KBM-7 (cell line): ENCODE measurements around the gene DNM2.
"Not testable (repeated sequence)": the region's sequence is repeated elsewhere in the genome, so short reads cannot be mapped to it uniquely, and the experiment has no call there.

ENCODE experiments used
- DNase-seq: peaks from one replicate; pipeline ENCODE4 v3.0.0-alpha.2; 2015
- in situ Hi-C: fragments of 300-500 bp; cut with MboI; formaldehyde crosslinking; loops from 2 replicates; pipeline ENCODE4 v1.14.3; 2020; ENCODE audit warnings: low sequenced_read_pairs, low pct_unique_long_range_greater_than_20kb, mixed read lengths

Gene DNM2

DNA sequence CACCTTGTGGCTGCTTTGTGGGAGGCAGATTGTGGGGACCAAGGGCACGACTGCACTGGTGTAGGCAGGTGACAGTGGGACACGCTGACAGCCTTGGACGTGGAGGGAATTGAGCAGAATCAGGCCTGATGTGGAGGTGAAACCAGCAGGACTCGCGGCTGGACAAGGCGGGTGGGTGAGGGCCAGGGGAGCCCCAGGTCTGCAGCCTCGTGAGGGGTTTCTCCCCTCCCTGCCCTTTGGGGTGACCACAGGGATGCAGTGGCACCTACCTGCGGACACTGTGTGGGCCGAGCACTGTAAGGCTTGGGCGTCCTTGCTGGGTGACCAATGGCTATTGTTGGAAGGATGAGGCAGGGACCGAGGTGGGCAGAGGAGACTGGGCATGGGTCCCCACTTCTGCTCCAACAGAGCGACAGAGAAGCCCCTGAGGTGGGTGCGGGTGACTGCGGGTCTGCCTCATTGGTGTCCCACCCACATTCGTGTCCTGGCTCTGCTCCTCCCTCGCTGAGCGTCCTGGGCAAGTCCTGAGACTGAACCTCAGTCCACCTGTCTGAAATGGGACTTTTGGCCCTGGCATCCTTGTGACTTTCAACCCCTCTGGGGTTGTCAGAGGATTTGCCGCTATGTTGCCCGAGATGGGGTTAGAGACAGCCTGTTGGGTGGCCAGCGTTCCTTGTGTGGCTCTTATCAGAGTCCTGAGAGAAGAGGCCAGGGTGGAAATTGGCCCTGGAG is 30.5 kb downstream of the DNM2 start:
- in situ Hi-C loops: no loop called here
- no peak for DNase-seq

DNA sequence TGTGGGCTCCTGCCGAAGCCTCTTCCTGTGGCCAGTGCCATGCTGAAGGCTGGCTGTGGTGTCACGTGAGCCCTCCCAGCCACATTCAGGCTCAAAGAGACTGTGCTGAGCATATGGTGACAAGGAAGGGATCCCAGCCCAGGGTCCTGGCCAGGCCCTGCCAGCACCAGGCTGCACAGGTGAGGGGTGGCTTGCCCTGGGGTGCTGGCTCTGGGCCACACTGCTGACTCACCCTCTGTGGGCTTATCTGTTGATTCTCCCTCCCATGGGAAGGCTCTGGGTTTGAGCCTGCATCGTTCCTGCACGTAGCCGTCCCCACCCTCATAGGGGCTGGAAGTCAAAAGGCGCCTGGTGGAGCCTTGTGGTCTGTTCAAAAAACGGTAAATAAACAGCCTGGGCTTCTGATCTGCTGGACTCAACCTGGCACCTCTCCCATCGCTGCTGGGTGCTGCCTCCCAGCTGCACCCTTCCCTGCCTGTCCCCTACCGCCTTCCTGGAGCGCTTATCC is 31.1 kb downstream of the DNM2 start:
- DNase-seq: no peak
- in situ Hi-C loops: no loop called here

DNA sequence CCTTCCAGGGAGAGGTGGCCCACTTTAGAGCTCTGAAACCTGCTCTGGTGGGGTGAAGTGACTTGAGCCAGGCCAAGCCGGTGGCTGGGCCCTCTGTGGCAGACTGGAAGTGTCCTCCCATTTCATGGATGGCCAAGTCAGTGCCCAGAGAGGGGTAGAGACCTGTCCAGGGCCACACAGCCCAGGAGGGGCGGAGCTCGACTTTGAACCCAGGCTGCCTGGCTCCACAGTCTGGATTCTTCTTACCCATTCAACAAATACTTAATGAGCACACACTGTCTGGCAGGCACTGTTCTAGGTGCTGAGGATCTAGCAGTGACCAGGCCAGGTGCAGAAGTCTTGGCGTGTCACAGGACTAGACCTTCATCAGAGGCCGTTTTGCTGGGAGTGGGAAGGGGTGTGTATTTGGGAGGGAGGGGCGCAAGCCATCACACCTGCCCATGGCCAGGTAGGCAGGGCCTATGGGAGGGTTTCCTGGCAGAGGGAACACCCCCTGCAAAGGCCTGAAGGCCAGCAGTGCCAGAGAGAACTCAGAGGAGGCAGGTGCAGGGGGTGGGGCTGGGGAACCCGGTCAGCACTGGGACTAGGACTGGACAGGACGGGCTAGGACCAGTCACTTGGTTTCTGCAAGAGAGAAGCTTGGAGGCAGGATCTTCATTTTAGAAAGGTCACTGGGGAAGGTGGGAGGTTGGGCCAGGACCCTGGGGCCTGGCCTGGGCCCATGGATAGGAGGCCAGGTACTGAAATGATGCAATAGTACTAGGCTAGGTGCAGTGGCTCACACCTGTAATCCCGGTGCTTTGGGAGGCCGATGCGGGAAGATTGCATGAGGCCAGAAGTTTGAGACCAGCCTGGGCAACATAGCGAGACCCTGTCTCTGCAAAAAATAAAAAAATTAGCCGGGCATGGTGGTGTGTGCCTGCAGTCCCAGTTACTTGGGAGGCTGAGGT is 31.8 kb downstream of the DNM2 start:
- in situ Hi-C loops: no loop called here
- no peak for DNase-seq

DNA sequence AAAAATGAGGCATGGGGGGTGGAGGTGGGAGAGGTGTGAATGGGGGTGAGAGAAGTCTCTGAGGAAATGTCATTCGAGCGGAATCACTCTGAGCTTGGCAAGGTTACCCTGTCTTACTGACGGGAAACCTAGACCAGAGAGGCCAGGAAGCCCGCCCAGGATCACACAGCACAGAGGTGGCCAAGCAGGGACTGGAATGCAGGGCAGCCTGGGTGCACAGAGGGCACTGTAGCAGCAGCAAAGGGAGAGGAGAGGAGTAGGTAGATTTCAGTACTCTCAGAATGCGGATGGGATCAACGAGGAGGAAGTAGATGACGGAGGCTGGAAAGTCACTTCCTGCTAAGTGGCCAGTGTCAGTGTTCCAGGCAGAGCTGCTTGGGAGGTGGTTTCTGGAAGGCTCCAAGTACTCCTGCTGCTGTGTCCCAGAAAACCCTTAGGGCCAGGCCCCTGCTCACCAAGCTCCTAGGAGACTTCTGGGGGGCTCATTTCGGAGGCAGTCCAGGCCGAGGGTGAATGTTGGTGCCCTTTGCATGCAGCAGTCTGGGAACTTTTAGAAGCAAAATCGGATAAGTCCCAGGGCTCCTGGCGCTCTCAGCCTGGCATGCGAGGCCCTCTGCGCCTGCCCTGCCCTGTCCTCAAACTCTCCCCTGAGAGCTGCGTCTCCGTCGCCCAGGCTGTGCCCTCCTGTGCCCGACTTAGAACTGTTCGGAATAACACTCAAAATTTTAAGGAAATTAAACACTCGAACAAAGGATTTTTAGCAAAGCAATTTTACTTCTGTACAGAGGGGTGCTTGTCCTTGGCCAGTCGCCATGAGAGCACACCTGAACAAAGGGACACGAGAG is 33.5 kb downstream of the DNM2 start:
- DNase-seq: peak; percentile 53
- in situ Hi-C loops: no loop called here

DNA sequence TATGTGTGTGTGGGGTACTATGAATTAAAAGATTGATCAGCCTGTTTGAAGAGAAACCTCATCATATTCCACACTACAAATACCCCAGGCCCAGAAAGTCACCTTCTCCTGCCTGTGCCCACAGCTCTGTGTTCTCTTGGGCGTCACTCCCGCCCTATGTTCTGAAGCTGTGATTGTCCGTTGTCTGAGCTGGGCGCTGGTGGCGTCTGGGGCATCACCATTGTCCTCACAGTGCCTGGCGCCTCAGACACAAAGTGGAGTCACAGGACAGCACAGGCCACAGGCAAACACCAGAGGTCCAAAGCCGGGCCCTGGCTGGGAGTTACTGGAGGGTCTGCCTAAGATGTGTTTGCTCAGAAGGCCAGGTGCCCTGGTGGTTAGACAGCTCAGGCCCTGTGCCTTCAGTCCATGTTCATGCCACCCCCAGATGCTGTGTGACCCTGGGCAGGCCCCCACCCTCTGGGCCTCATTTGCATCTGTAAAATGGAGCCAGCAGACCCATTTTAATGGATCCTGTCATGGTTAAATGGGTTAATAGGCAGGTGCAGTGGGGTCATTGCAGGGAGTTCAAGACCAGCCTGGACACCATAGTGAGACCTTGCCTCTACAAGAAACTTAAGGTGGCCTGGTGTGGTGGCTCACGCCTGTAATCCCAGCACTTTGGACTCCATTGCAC is 34.5 kb downstream of the DNM2 start:
- in situ Hi-C loops: no loop called here
- DNase-seq: no peak

DNA sequence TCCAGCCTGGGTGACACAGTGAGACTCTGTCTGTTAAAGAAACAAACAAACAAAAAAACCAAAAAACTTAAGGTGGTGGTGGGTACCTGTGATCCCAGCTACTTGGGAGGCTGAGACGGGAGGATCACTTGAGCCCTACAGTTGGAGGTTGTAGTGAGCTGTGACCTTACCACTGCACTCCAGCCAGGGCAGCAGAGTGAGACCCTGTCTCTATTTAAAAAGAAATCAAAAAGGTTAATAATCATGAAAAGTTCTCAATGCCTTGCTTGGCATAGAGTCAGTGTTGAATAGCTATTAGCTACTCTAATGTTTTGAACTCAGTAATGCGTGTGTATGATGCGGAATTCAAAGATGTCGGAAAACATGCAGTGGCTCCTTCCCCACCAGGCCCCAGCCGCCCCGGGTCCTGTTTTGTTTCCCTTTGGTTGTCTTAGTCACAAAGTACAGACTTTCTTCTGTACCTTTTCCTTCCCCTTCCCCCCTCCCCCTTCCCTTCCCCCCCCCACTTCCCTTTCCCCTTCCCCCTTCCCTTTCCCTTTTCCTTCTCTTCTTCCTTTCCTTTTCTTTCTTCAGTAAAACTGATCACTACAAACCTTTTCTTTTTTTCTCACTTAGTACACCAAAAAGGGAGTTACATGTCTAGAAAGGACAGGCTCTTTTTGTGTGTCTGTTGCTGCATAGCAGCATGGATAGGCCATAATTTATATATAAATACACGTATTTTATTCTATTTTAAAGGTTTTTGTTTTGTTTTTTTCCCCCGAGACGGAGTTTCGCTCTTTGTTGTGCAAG is 35.2 kb downstream of the DNM2 start:
- DNase-seq: no peak
- in situ Hi-C loops: no loop called here

DNA sequence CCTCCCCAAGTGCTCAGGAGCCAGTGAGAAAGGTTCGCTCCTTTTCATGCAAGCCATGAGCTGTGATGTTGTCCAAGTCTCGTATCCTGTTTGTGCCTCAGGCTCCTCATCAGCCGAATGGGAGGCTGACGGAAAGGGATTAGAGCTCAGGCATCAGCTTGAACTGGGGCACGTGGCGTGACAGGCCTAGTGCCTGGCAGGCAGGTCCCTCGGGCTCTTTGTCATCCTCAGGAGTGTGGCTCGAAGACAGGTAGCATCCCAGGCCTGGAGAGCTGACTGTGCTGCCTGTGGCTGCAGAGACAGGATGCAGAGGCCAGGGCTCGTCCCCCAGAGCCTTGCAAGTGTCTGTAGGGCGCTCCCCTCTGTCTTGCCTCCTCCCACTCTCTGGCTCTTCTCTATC is 38.5 kb downstream of the DNM2 start:
- DNase-seq: no peak
- in situ Hi-C loops: no loop called here

DNA sequence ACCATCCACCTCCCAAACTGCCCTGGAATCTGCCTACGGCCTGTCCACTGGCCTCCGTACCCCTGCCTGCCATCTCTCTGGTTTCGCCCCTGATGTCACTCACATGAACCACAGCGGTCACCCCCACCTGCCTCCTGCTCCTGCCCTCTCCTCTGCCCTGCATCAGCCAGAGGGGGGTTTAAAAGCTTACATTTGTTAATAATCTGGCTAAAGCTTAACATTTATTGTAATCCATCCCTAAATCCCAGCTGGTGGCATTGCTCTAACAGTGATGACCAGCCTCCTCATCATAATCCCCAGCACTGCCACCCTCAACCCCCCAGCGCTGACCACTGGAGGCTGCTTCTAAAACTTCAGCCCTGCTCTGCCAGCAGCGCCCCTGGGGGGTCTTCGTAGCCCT is 38.9 kb downstream of the DNM2 start:
- in situ Hi-C loops: no loop called here
- no peak for DNase-seq

DNA sequence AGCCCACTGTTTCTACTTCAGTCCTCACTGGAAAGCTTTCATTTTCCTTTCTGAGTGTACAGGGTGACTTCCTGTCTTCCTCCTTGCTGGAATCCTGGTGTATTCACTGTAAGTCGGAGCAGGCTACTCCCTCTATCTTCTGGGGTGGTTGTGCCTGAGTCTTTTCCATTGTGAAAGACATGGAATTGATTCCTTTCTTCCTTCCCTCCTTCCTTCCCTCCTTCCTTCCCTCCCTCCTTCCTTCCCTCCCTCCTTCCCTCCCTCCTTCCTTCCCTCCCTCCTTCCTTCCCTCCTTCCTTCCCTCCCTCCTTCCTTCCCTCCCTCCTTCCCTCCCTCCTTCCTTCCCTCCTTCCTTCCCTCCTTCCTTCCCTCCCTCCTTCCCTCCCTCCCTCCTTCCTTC is 40.2 kb downstream of the DNM2 start:
- DNase-seq, in situ Hi-C loops: not testable (repeated sequence)

DNA sequence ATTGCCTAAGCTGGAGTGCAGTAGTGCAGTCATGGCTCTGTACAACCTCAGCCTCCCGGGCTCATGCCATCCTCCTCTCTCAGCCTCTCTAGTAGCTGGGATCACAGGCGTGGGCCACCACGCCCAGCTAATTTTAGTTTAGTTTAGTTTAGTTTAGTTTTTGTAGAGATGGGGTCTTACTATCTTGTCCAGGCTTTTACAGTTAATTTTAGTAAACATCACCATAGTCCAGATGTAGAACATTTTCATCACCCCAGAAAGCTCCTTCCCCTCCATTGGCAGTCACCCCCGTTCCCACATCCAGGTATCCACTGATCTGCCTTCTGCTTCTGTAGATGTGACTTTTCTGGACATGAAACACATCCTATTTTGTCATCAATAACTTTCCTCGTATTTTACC is 41.1 kb downstream of the DNM2 start:
- in situ Hi-C loops: no loop called here
- no peak for DNase-seq

DNA sequence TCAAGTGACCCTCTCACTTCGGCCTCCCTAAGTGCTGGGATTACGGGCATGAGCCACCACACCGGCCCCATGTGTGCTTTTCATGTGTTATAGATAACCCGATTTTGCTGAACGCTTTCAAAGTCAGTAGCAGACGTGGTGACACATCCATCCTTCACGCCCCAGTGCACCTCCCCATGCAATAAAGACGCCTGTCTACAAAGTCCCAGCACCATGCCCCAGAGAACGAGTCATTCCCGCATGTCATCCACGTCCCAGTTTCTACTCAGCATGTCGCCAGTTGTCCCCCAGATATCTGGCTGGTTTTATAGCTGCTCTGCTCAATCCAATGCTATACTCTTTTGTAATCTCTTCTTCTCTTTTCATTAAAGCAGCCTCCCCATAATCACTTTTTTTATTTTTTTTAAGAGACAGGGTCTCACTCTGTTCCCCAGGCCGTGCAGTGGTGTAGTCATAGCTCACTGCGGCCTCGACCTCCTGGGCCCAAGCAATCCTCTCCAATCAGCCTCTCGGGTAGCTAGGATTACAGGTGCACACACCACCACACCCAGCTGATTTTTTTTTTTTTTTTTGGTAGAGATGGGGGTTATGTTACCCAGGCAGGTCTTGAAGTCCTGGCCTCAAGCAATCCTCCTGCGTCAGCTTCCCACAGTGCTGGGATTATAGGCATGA is 42.5 kb downstream of the DNM2 start:
- in situ Hi-C loops: no loop called here

DNA sequence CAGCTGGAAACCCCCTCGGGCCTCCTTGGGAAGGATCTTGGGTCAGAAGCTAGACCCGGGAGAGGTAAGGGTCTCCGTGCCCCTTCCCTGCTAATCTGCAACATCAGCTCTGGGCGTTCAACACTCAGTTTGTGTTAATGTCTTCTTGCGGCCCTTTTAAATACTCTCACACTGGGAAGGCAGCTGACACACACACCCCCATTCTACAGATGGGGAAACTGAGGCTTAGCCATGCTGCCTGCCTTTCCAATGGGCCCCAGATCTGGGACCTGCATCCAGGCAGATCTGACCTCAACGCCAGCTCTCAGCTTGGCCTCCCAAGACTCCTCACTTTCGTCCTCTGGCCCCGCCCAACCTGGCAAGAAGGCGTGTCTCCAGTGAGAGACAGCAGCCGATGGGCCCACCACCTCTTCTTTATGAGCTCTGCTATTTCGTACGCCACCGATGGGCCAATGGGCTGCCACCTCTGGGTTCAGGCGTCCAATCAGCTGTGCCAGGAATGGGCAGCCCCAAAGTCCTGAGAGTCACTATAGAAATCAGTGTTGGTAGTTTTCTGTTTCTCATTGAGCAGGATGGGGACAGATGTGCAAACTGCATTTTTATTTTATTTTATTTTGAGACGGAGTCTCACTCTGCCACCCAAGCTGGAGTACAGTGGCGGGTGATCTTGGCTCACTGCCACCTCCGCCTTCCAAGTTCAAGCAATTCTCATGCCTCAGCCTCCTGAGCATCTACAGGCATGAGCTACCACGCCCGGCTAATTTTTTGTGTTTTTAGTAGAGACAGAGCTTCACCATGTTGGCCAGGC is 43.8 kb downstream of the DNM2 start:
- in situ Hi-C loops: no loop called here
- DNase-seq: no peak

More for the DNA sequence above, 42.5 kb downstream of the DNM2 start:
- peak; percentile 58 for DNase-seq

DNA sequence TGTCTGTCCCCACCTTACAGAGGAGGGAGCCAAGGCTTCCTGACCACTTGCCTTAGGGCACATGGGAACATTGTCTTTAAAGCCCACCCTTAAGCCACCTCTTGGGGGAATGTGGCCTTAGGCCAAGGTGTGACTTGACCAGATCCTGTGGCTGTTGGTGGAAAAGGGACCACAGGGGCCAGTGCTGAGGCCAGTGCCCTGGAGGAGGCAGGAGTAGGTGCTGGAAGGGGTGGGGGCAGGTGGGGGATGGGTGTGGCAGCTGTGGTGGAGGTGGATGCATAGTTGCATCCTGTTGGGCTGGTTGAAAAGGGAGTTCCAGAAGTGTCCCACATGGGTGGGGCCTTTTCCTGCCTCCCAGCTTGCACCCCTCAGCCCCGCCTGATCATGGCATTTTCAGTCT is 44.8 kb downstream of the DNM2 start:
- in situ Hi-C loops: no loop called here
- no peak for DNase-seq

DNA sequence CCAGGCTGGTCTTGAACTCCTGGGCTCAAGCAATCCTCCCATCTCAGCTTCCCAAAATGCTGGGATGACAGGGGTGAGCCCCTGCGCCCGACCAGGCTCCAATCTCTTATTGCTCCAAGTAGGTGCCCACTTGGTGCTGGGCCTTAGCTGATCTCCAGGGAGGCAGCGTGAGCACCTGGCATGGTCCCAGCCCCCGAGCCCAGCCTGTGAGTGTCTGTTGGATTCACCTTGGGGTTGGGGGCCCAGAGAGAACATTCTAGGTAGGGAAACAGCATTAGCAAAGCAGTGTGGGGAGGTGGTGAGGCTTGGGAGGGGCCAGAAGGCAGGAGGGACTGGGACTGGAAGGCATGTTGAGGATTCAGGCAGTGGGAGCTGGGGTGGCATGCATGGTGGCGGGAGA is 45.5 kb downstream of the DNM2 start:
- no peak for DNase-seq
- in situ Hi-C loops: no loop called here

DNA sequence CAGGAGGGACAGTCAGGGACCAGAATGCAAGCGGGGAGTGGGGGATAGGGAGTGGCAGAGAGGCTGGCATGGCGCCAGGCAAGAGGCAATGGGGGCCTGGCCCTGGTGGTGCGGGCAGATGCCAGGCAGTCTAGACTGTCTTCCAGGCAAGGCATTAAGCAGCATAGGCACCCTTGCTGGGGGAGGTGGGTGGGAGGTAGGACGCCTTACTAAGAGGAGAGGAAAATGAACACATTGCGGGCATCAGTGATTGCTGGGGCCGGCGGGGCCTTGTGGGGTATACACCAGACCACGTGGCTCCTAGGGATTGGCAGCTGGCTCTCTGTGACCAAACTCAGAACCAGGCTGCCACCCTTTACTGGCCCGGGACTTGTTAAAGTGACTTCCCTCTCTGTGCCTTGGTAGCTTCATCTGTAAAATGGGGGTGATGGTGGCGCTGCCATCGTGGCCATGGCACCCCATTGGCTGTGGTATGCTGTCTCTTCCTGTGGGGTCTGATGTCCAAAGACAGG is 46.0 kb downstream of the DNM2 start:
- no peak for DNase-seq
- in situ Hi-C loops: no loop called here

DNA sequence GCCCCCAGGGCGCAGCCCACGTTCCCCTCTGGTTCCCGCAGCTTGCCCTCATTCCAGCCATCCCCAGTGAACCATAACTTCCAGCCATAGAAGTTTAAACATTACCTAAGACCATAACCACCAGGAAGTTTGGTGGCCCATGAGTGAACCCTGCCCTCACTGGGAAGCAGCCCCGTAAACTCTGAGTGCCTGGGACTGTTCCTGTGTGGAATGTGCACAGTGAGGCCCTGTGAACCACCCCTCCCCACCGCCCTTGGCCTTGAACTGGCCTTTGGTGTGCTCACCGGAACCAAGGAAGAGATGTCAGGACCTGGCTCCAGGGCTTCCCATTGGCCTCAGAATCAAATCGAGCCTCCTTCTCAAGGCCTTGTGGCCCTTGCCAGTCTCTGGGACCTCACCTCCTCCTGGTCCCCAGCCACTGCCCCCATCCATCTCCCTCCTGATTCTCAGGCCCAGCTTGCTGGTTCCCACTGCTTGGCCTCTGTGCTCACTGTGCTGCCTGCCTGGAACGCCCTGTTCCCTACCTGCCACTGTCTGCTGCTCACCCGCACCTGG is 46.5 kb downstream of the DNM2 start:
- in situ Hi-C loops: no loop called here

More for the DNA sequence above, 46.5 kb downstream of the DNM2 start:
- DNase-seq: no peak
